ENCODE measurements around the gene TTYH3.

DNA sequence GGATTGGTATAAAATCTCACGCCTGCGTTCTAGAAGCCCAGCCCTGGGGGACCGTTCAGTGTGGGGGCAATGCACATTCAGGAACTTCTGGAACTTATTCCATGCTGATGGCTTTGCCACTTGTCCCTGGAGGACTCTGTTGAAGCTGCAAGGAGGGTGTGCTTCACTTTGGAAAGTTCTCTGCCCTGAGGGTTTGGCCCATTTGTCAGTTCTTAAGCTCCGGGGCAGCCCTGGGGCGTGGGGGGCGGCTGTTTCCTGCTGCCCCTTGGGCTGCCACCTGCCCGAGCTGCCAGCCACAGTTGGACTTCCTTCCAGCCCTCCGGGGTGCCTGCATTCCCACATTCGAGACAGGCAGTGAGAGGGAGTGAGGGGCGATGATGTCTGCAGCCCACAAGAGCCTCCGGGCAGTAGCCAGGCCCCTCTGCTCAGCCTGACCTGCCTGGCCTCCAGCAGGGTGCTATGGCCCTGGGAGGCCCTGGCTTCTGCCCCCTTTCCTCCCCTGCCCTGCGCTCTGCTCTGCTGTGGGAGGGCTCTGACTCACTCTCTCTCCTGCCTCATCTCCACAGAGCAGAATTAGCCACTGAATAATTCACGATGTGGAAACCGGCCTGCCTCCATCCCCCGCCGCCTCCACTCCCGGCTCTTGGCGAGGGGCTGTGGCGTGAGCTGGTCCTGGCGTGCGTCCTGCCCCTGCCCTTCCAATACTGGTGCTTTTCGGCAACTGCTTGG, 1.9 kb downstream of the TTYH3 start:
- no peak for TF ChIP-seq POLR2AphosphoS5 (IDR thresholded peaks at IDR 0.05; ENCODE audit: borderline replicate concordance, low read depth, low read length)
- TF ChIP-seq EZH2 (IDR thresholded peaks at IDR 0.05), result no peak
- no peak for TF ChIP-seq FOXP2 (optimal IDR thresholded peaks at IDR 0.05; ENCODE audit: control extremely low read depth, extremely low read length, insufficient read depth)

Measured in SK-N-MC (cell line).